HepG2 (cell line): Measurements from ENCODE around the gene IVL. TPM values are rescaled to one million over a fixed set of nuclear protein-coding genes. Genes with fewer than 3 reads are reported as not detected.

ENCODE experiments used
- ATAC-seq: fragments of 200-7000 bp; cut with Tn5 transposase; 3 replicates; pipeline ENCODE4 v1.9.1; 2020; ENCODE audit warnings: mild to moderate bottlenecking, moderate library complexity
- BruUV-seq: library from RNA; stranded (reverse); fragments of 400-500 nt; replicated peaks from 2 replicates; lab custom pipeline; 2021; lab: Mats Ljungman, UMichigan
- CTCF ChIA-PET: fragments of 300-600 bp; formaldehyde crosslinking; extraction: SDS; loops from one replicate; lab custom pipeline; 2021; ENCODE audit warnings: low total read pairs, inconsistent platforms, low intra/inter-chr PET ratio; lab: Yijun Ruan, JAX
- POLR2A ChIA-PET: fragments of 350-600 bp; sonication (Branson Sonifier 250); formaldehyde crosslinking; loops from one replicate; lab custom pipeline; 2020; ENCODE audit warnings: antibody characterized with exemption, inconsistent platforms; lab: Yijun Ruan, JAX
- DNase-seq: peaks from one replicate; pipeline ENCODE4 v3.0.0-alpha.2; 2015; ENCODE audit warnings: low spot score
- FAIRE-seq: peaks from 3 replicates; lab custom pipeline; 2011; peaks lifted over from hg19 to GRCh38; lab: Jason Lieb, UNC
- H2AFZ ChIP-seq: one replicate; pipeline ENCODE4 v1.6.1; 2011; ENCODE audit warnings: low read length, inconsistent platforms
- H3K27ac ChIP-seq: fragments of 300-600 bp; 3 replicates; pipeline ENCODE4 v1.8.0; 2011; ENCODE audit warnings: mixed run types, mild to moderate bottlenecking, mixed read lengths, low read length, inconsistent platforms; ENCODE audit not compliant: insufficient read depth; ENCODE audit errors: extremely low read length
- H3K27me3 ChIP-seq, 2 experiments: fragments of 200-600 bp in 1 of 2; 2 replicates in 1 of 2; 3 replicates in 1 of 2; pipeline versions ENCODE4 v1.6.0 to v1.8.0; 2011; ENCODE audit warnings: low read length in 2 of 2, mild to moderate bottlenecking in 2 of 2, moderate library complexity in 2 of 2, inconsistent platforms in 1 of 2; ENCODE audit not compliant: insufficient read depth in 2 of 2, control insufficient read depth in 1 of 2
- H3K36me3 ChIP-seq, 2 experiments: fragments of 200-600 bp in 1 of 2; replicated peaks in 1 of 2; 2 replicates in 1 of 2; 3 replicates in 1 of 2; pipeline versions ENCODE4 v1.5.1 to v1.8.0; 2011; ENCODE audit warnings: low read length in 2 of 2, inconsistent platforms in 1 of 2; ENCODE audit not compliant: insufficient read depth in 2 of 2, control insufficient read depth in 1 of 2
- H3K4me1 ChIP-seq: 2 replicates; pipeline ENCODE4 v1.5.1; 2012; ENCODE audit warnings: low read length, inconsistent platforms; ENCODE audit not compliant: insufficient read depth
- H3K4me2 ChIP-seq: 2 replicates; pipeline ENCODE4 v1.6.0; 2011; ENCODE audit warnings: low read depth, low read length, inconsistent platforms
- H3K4me3 ChIP-seq, 3 experiments: fragments of 200-600 bp in 1 of 3; sonication (generic), shearing (Covaris generic) in 1 of 3; replicated peaks in 1 of 3; 2 replicates each; pipeline ENCODE4 v1.5.1; 2011 to 2016; ENCODE audit warnings: low read length in 3 of 3, inconsistent platforms in 2 of 3, low read depth in 2 of 3, mild to moderate bottlenecking in 2 of 3, control low read depth in 1 of 3, mixed read lengths in 1 of 3; ENCODE audit not compliant: insufficient read depth in 1 of 3
- H3K79me2 ChIP-seq: one replicate; pipeline ENCODE4 v1.6.1; 2011; ENCODE audit warnings: low read length, inconsistent platforms; ENCODE audit not compliant: insufficient read depth
- H3K9ac ChIP-seq: 2 replicates; pipeline ENCODE4 v1.6.0; 2011; ENCODE audit warnings: mild to moderate bottlenecking, low read depth, low read length, inconsistent platforms; ENCODE audit not compliant: insufficient read depth
- H3K9me3 ChIP-seq: 2 replicates; pipeline ENCODE4 v1.5.1; 2012; ENCODE audit warnings: mild to moderate bottlenecking, low read length
- H4K20me1 ChIP-seq: 2 replicates; pipeline ENCODE4 v1.6.0; 2011; ENCODE audit warnings: inconsistent platforms, mild to moderate bottlenecking, low read length, moderate library complexity; ENCODE audit not compliant: insufficient read depth
- ATAD3A ChIP-seq: sonication (generic); formaldehyde crosslinking; IDR thresholded peaks from 2 replicates; pipeline ENCODE4 v1.4.0; 2020; ENCODE audit warnings: missing genetic modification reagents
- ERF ChIP-seq: IDR thresholded peaks from 2 replicates; pipeline ENCODE4 v1.6.1; 2018; ENCODE audit warnings: missing biosample characterization, missing genetic modification reagents
- FOXK1 ChIP-seq: sonication (generic); formaldehyde crosslinking; IDR thresholded peaks from 2 replicates; pipeline ENCODE4 v1.4.0; 2020; ENCODE audit warnings: low read depth, missing genetic modification reagents, borderline replicate concordance
- MLX ChIP-seq: IDR thresholded peaks from 2 replicates; pipeline ENCODE4 v1.6.1; 2016
- NPAS2 ChIP-seq: sonication (generic); formaldehyde crosslinking; IDR thresholded peaks from 2 replicates; pipeline ENCODE4 v1.8.0; 2022; ENCODE audit warnings: mild to moderate bottlenecking, missing genetic modification reagents, borderline replicate concordance
- NR2F2 ChIP-seq: IDR thresholded peaks from 2 replicates; pipeline ENCODE4 v1.6.1; 2012; ENCODE audit warnings: low read depth, inconsistent platforms, borderline replicate concordance
- RAD21 ChIP-seq: fragments of 450-650 bp; formaldehyde crosslinking; IDR thresholded peaks from 2 replicates; pipeline ENCODE4 v1.5.0; 2020; ENCODE audit warnings: mild to moderate bottlenecking
- ZNF646 ChIP-seq: sonication (generic); formaldehyde crosslinking; IDR thresholded peaks from 2 replicates; pipeline ENCODE4 v1.9.0; 2021; ENCODE audit warnings: mild to moderate bottlenecking, missing genetic modification reagents
- ZNF746 ChIP-seq: sonication (generic); formaldehyde crosslinking; IDR thresholded peaks from 2 replicates; pipeline ENCODE4 v1.8.0; 2022; ENCODE audit warnings: mild to moderate bottlenecking, missing genetic modification reagents
- ZNF773 ChIP-seq: sonication (generic); formaldehyde crosslinking; IDR thresholded peaks from 2 replicates; pipeline ENCODE4 v1.4.0; 2020; ENCODE audit warnings: missing genetic modification reagents, borderline replicate concordance
- ZZZ3 ChIP-seq: sonication (generic); formaldehyde crosslinking; IDR thresholded peaks from 2 replicates; pipeline ENCODE4 v1.4.0; 2020; ENCODE audit warnings: missing genetic modification reagents, mild to moderate bottlenecking, borderline replicate concordance
- WGBS: methylation state at CpG from one replicate; pipeline ENCODE4 v1.1.6; 2017; ENCODE audit warnings: low lambda C conversion rate; 5-methylcytosine and 5-hydroxymethylcytosine counted together
- in situ Hi-C: cut with HindIII; loops from 2 replicates; pipeline ENCODE4 v1.10.0; 2017; ENCODE audit warnings: low pct_unique_long_range_greater_than_20kb; ENCODE audit not compliant: extremely low pct_ligation_motif_present
- intact Hi-C: fragments of 100-400 bp; cut with micrococcal nuclease; formaldehyde crosslinking; loops from one replicate; pipeline ENCODE4 v1.10.0; 2022; ENCODE audit not compliant: unreplicated experiment
- polyA plus RNA-seq, 8 experiments: library from polyadenylated mRNA; depleted of rRNA in 3 of 8; stranded (reverse) in 7 of 8; unstranded in 1 of 8; fragments of >200 nt; fragmentation: Illumina TruSeq in 4 of 8; extraction: Trizol in 4 of 8; gene quantifications; 2 replicates each; pipeline versions ENCODE4 v1.2.1 to v1.2.3, GENCODE V29; 2011 to 2016; ENCODE audit warnings: low read depth in 4 of 8, missing spikeins in 1 of 8, mixed read lengths in 1 of 8; ENCODE audit not compliant: insufficient read depth in 1 of 8
- total RNA-seq, 5 experiments: library from RNA; depleted of rRNA; stranded (reverse); fragments of >200 nt; fragmentation: Illumina TruSeq; extraction: Trizol; gene quantifications; 2 replicates each; pipeline ENCODE4 v1.2.3, GENCODE V29; 2016; ENCODE audit warnings: low read depth in 1 of 5
- TF ChIP-seq, protein P1 (sequence below): sonication (generic); formaldehyde crosslinking; IDR thresholded peaks from 2 replicates; pipeline ENCODE4 v1.5.1; 2020; ENCODE audit warnings: missing genetic modification reagents, mild to moderate bottlenecking, borderline replicate concordance
- TF ChIP-seq, protein P2 (sequence below): IDR thresholded peaks from 2 replicates; pipeline ENCODE4 v1.6.1; 2016; ENCODE audit warnings: mild to moderate bottlenecking

Gene IVL
- total and polyA plus RNA-seq, 2 of the 13 experiments (the other 11 are each of a cell fraction or from before 2014, with no cell fraction given) = not detected

DNA sequence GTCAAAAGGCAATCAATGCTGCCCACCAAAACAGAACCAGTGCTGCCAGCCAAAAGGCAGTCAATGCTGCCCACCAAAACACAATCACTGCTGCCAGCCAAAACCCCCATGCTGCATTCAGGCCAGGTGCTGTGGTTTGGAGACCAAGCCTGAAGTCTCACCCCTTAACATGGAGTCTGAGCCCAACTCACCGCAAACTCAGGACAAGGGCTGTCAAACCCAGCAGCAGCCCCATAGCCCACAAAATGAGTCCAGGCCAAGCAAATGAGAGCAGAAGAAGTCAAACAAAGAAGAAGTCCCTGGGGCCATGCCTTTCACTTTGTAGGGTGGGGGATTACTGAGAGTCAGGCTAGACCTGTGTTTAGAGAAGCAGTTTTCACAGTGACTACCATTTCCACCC, 23.8 kb upstream of the IVL start (continued):
- no peak for TF ChIP-seq RAD21 (CRISPR knock-in tag)
- no peak for TF ChIP-seq NPAS2 (CRISPR knock-in tag)
- no peak for TF ChIP-seq NR2F2
- TF ChIP-seq, all 625 proteins: peak for 0

GRCh38 chr1:152884966-152885624, 23.3 kb upstream of the IVL start:
- Histone ChIP-seq H3K79me2 (no peaks in the 10 kb centered on the region), H3K4me1 (no peaks in the 10 kb centered on the region), H4K20me1 (no peaks in the 10 kb centered on the region), H3K4me2 (no peak overlapping the region), H3K27me3 (no peaks in the 10 kb centered on the region), H3K4me3 (no peak overlapping the region), H2AFZ (no peak overlapping the region), H3K9ac (no peak overlapping the region), H3K27ac (no peak overlapping the region), H3K36me3 (no peaks in the 10 kb centered on the region), H3K9me3 (no peaks in the 10 kb centered on the region)
- DNase-seq (no peak), FAIRE-seq (no peak), ATAC-seq (no peak)
- 3% methylated on average over 3 of the region's 4 CpGs for whole genome bisulfite sequencing
- in situ Hi-C loops = no loop called here
- ChIA-PET POLR2A (no interaction called here), CTCF (no interaction called here)
- intact Hi-C loops = no loop called here
- BruUV-seq = no TSS peak
- TF ChIP-seq ZNF773 (CRISPR knock-in tag) = no peak
- no peak for TF ChIP-seq FOXK1 (CRISPR knock-in tag)
- TF ChIP-seq ATAD3A = no peak
- no peak for TF ChIP-seq ERF (CRISPR knock-in tag)
- TF ChIP-seq, protein P1, sequence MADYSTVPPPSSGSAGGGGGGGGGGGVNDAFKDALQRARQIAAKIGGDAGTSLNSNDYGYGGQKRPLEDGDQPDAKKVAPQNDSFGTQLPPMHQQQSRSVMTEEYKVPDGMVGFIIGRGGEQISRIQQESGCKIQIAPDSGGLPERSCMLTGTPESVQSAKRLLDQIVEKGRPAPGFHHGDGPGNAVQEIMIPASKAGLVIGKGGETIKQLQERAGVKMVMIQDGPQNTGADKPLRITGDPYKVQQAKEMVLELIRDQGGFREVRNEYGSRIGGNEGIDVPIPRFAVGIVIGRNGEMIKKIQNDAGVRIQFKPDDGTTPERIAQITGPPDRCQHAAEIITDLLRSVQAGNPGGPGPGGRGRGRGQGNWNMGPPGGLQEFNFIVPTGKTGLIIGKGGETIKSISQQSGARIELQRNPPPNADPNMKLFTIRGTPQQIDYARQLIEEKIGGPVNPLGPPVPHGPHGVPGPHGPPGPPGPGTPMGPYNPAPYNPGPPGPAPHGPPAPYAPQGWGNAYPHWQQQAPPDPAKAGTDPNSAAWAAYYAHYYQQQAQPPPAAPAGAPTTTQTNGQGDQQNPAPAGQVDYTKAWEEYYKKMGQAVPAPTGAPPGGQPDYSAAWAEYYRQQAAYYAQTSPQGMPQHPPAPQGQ = no peak
- TF ChIP-seq ZNF646 (CRISPR knock-in tag) = no peak
- TF ChIP-seq, protein P2, sequence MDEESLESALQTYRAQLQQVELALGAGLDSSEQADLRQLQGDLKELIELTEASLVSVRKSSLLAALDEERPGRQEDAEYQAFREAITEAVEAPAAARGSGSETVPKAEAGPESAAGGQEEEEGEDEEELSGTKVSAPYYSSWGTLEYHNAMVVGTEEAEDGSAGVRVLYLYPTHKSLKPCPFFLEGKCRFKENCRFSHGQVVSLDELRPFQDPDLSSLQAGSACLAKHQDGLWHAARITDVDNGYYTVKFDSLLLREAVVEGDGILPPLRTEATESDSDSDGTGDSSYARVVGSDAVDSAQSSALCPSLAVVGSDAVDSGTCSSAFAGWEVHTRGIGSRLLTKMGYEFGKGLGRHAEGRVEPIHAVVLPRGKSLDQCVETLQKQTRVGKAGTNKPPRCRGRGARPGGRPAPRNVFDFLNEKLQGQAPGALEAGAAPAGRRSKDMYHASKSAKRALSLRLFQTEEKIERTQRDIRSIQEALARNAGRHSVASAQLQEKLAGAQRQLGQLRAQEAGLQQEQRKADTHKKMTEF (CRISPR knock-in tag) = no peak
- no peak for TF ChIP-seq ZZZ3 (CRISPR knock-in tag)
- TF ChIP-seq ZNF746 (CRISPR knock-in tag) = no peak
- TF ChIP-seq MLX (CRISPR knock-in tag) = no peak
